Suprapubic skin (tissue), 3 donors: ENCODE results near the gene BCAT1.

Experiments
- CTCF ChIP-seq, 2 donors: fragments of 200-600 bp in 1 of 2; fragments of 450-650 bp in 1 of 2; sonication (generic) in 1 of 2; IDR thresholded peaks; one replicate each; pipeline ENCODE4 v1.5.1; 2016 to 2019; ENCODE audit warnings: antibody characterized with exemption in 2 of 2, mild to moderate bottlenecking in 1 of 2, moderate library complexity in 1 of 2
- POLR2A ChIP-seq, 2 donors: fragments of 450-650 bp; IDR thresholded peaks; one replicate each; pipeline ENCODE4 v1.6.1; 2017; ENCODE audit warnings: antibody characterized with exemption in 2 of 2, mild to moderate bottlenecking in 2 of 2, moderate library complexity in 2 of 2

- TF ChIP-seq CTCF (IDR thresholded peaks at IDR 0.05) (no peak), POLR2A (IDR thresholded peaks at IDR 0.05) (no peak)
Observed at GRCh38 chr12:24940157-24940556, 8.7 kb downstream of the BCAT1 start.
